Trophoblast cell (in vitro differentiated cells and primary cell): ENCODE data around the gene KRTAP17-1.

ENCODE experiments used
- DNase-seq, 2 donors: peaks; one replicate each; pipeline ENCODE4 v3.0.0-alpha.2; 2016
- H2AFZ ChIP-seq: 2 replicates; pipeline ENCODE4 v1.6.1; 2013; ENCODE audit warnings: low read length, moderate library complexity, mild to moderate bottlenecking; ENCODE audit not compliant: insufficient read depth, poor library complexity
- H2AK5ac ChIP-seq: 2 replicates; pipeline ENCODE4 v1.6.1; 2013; ENCODE audit warnings: mild to moderate bottlenecking, low read length
- H2BK120ac ChIP-seq: 2 replicates; pipeline ENCODE4 v1.6.1; 2013; ENCODE audit warnings: low read length, mild to moderate bottlenecking, moderate library complexity; ENCODE audit not compliant: insufficient read depth, poor library complexity
- H2BK12ac ChIP-seq: 2 replicates; pipeline ENCODE4 v1.6.1; 2013; ENCODE audit warnings: mild to moderate bottlenecking, low read length, moderate library complexity
- H2BK5ac ChIP-seq: 2 replicates; pipeline ENCODE4 v1.6.1; 2013; ENCODE audit warnings: low read length, low read depth, moderate library complexity, mild to moderate bottlenecking; ENCODE audit not compliant: poor library complexity
- H3K14ac ChIP-seq: 2 replicates; pipeline ENCODE4 v1.6.1; 2013; ENCODE audit warnings: mild to moderate bottlenecking, low read length
- H3K18ac ChIP-seq: 2 replicates; pipeline ENCODE4 v1.6.1; 2013; ENCODE audit warnings: mild to moderate bottlenecking, low read length
- H3K23ac ChIP-seq: 2 replicates; pipeline ENCODE4 v1.6.1; 2013; ENCODE audit warnings: low read length
- H3K27ac ChIP-seq: 2 replicates; pipeline ENCODE4 v1.5.1; 2013; ENCODE audit warnings: low read depth, mild to moderate bottlenecking, inconsistent platforms, low read length, moderate library complexity
- H3K27me3 ChIP-seq: 2 replicates; pipeline ENCODE4 v1.6.1; 2013; ENCODE audit warnings: inconsistent platforms, mild to moderate bottlenecking, low read length, moderate library complexity; ENCODE audit not compliant: insufficient read depth
- H3K36me3 ChIP-seq, 2 experiments: 1 replicate in 1 of 2; 2 replicates in 1 of 2; pipeline ENCODE4 v1.6.1; 2013; ENCODE audit warnings: low read length in 2 of 2, mild to moderate bottlenecking in 2 of 2, moderate library complexity in 1 of 2; ENCODE audit not compliant: insufficient read depth in 2 of 2, control insufficient read depth in 1 of 2
- H3K4ac ChIP-seq: 2 replicates; pipeline ENCODE4 v1.6.1; 2013; ENCODE audit warnings: low read depth, mild to moderate bottlenecking, low read length, moderate library complexity
- H3K4me1 ChIP-seq, 2 experiments: 1 replicate in 1 of 2; 2 replicates in 1 of 2; pipeline ENCODE4 v1.6.1; 2013; ENCODE audit warnings: low read length in 2 of 2, mild to moderate bottlenecking in 2 of 2, moderate library complexity in 1 of 2; ENCODE audit not compliant: insufficient read depth in 2 of 2, control insufficient read depth in 1 of 2
- H3K4me2 ChIP-seq: 2 replicates; pipeline ENCODE4 v1.6.1; 2013; ENCODE audit warnings: inconsistent platforms, mild to moderate bottlenecking, low read length, moderate library complexity
- H3K4me3 ChIP-seq: 2 replicates; pipeline ENCODE4 v1.5.1; 2013; ENCODE audit warnings: mild to moderate bottlenecking, low read depth, low read length, inconsistent platforms
- H3K79me1 ChIP-seq: one replicate; pipeline ENCODE4 v1.6.1; 2013; ENCODE audit warnings: low read length
- H3K79me2 ChIP-seq: 2 replicates; pipeline ENCODE4 v1.6.1; 2013; ENCODE audit warnings: low read length, mild to moderate bottlenecking; ENCODE audit not compliant: control insufficient read depth, insufficient read depth, poor library complexity
- H3K9ac ChIP-seq: 2 replicates; pipeline ENCODE4 v1.6.1; 2013; ENCODE audit warnings: mild to moderate bottlenecking, low read length
- H3K9me3 ChIP-seq: 2 replicates; pipeline ENCODE4 v1.6.1; 2013; ENCODE audit warnings: low read depth, mild to moderate bottlenecking, control low read depth, inconsistent platforms, low read length; ENCODE audit not compliant: insufficient read depth
- H4K12ac ChIP-seq: 2 replicates; pipeline ENCODE4 v1.6.1; 2013; ENCODE audit warnings: low read depth, mild to moderate bottlenecking, low read length, moderate library complexity
- H4K8ac ChIP-seq: 2 replicates; pipeline ENCODE4 v1.6.1; 2013; ENCODE audit warnings: low read depth, mild to moderate bottlenecking, low read length, moderate library complexity
- H4K91ac ChIP-seq: one replicate; pipeline ENCODE4 v1.6.1; 2013; ENCODE audit warnings: low read depth, mild to moderate bottlenecking, low read length, moderate library complexity
- WGBS: extraction: QIAGEN DNeasy Blood & Tissue Kit; methylation state at CpG from one replicate; pipeline ENCODE4 v1.1.7; 2013; ENCODE audit warnings: missing lambda C conversion rate; ENCODE audit not compliant: insufficient read length, insufficient coverage; ENCODE audit errors: extremely low coverage; 5-methylcytosine and 5-hydroxymethylcytosine counted together

KRTAP17-1 gene

DNA sequence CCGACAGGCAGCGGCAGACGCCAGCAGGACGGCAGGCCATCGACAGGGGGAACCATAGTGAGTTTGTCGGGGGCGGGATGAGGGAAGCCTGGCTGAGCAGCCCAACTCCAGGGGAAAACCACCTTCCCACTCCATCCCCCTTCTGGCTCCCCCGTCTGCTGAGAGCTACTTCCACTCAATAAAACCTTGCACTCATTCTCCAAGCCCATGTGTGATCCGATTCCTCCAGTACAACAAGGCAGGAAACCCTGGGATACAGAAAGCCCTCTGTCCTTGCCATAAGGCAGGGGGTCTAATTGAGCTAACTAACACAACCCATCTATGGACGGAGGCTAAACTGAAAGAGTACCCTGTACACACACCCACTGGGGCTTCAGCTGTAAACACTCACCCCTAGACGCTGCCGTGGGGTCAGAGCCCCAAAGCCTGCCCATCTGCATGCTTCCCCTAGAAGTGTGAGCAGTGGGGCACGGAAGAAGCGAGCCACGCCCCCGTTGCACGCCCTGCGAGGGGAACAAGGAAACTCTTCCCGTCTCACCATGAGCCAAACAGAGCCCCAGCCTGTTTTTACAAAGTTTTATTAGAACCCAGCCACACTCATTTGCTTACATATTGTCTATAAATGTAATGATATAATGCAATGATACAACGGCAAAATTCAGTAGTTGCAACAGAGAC lies 16.9 kb downstream of the KRTAP17-1 start:
- H3K4me1 ChIP-seq = no peaks in the 10 kb centered on the region
- no peak overlapping the region for H2BK5ac ChIP-seq
- H3K4me2 ChIP-seq = no peak overlapping the region
- no peak overlapping the region for H3K14ac ChIP-seq
- DNase-seq = no peak
- H3K4me3 ChIP-seq = no peak overlapping the region
- H3K27me3 ChIP-seq = no peaks in the 10 kb centered on the region
- H3K18ac ChIP-seq = no peak overlapping the region
- no peak overlapping the region for H3K23ac ChIP-seq
- no CpG with 5 or more reads among the region's 20 CpGs for WGBS
- no peak overlapping the region for H3K4ac ChIP-seq
- H3K9me3 ChIP-seq = peaks cover 8% of the 10 kb centered on the region
- no peaks in the 10 kb centered on the region for H3K36me3 ChIP-seq
- no peak overlapping the region for H2AK5ac ChIP-seq
- H2BK120ac ChIP-seq = no peak overlapping the region
- H3K27ac ChIP-seq = no peak overlapping the region
- H3K9ac ChIP-seq = no peak overlapping the region
- no peak overlapping the region for H2AFZ ChIP-seq
- H4K91ac ChIP-seq = no peak overlapping the region
- no peak overlapping the region for H2BK12ac ChIP-seq
- no peak overlapping the region for H4K12ac ChIP-seq
- H3K79me1 ChIP-seq = no peaks in the 10 kb centered on the region
- no peaks in the 10 kb centered on the region for H3K79me2 ChIP-seq
- H4K8ac ChIP-seq = no peak overlapping the region

DNA sequence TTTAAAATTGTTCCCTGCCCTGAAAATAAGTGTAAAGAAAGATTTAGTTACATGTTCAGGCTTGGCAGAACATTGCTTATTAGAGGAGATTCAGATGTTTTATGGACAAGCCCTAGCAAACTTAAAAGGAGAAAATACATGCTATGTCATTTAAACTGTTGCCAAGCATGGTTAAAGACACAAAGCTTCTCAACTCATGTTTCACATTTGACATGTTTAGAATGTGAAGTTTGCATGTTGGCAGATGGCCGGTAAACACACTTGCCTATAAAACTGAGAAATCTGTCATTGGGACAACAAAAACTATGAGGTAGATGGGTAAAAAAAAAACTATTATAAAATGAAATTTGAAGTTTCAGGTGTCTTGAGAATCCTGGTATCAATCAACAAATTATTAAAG lies 18.7 kb downstream of the KRTAP17-1 start:
- H3K79me2 ChIP-seq = no peaks in the 10 kb centered on the region
- H3K14ac ChIP-seq = no peak overlapping the region

DNA sequence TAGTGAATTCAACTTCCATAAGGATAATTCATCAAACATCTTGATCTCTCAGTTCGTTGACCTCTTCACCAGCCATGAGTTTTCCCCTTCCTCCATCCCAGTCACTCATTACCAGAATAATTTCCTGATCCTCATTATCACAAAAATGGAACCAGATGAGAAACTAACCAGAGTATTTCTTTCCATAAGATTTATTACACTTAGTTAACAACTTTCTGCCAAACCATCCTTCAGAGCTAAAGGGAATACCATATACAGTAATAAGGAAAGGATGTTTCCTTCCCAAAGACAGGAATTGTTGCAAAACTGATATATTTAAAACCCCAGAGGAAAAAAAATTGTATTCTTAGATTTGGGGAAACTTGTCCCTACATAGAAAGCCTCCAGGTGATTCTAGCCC lies 21.5 kb downstream of the KRTAP17-1 start:
- Histone ChIP-seq H3K9me3 (peaks cover 5% of the 10 kb centered on the region), H3K14ac (no peak overlapping the region), H3K4ac (no peak overlapping the region), H3K18ac (no peak overlapping the region), H2AFZ (no peak overlapping the region), H3K27ac (no peak overlapping the region), H3K79me1 (no peaks in the 10 kb centered on the region), H3K4me3 (no peak overlapping the region), H2BK5ac (no peak overlapping the region), H3K4me1 (no peaks in the 10 kb centered on the region), H3K4me2 (no peak overlapping the region), H3K79me2 (no peaks in the 10 kb centered on the region), H4K8ac (no peak overlapping the region), H3K27me3 (no peaks in the 10 kb centered on the region), H3K9ac (no peak overlapping the region), H4K12ac (no peak overlapping the region), H3K36me3 (no peaks in the 10 kb centered on the region), H2AK5ac (no peak overlapping the region), H4K91ac (no peak overlapping the region), H2BK120ac (no peak overlapping the region), H2BK12ac (no peak overlapping the region), H3K23ac (no peak overlapping the region)
- WGBS = no CpG with 5 or more reads among the region's 1 CpG
- DNase-seq = no peak

More for the DNA sequence above, 18.7 kb downstream of the KRTAP17-1 start:
- H3K4me2 ChIP-seq = no peak overlapping the region
- no CpG with 5 or more reads among the region's 1 CpG for WGBS
- peaks cover 5% of the 10 kb centered on the region for H3K9me3 ChIP-seq
- H2AK5ac ChIP-seq = no peak overlapping the region
- H3K4ac ChIP-seq = no peak overlapping the region
- H3K27ac ChIP-seq = no peak overlapping the region
- no peak overlapping the region for H3K4me3 ChIP-seq
- no peak overlapping the region for H4K91ac ChIP-seq
- H2BK5ac ChIP-seq = no peak overlapping the region
- H3K9ac ChIP-seq = no peak overlapping the region
- H3K18ac ChIP-seq = no peak overlapping the region
- no peaks in the 10 kb centered on the region for H3K4me1 ChIP-seq
- no peak overlapping the region for H2BK120ac ChIP-seq
- H3K79me1 ChIP-seq = no peaks in the 10 kb centered on the region
- no peaks in the 10 kb centered on the region for H3K27me3 ChIP-seq
- no peak overlapping the region for H4K8ac ChIP-seq
- no peak overlapping the region for H4K12ac ChIP-seq
- H3K36me3 ChIP-seq = no peaks in the 10 kb centered on the region
- H2AFZ ChIP-seq = no peak overlapping the region
- no peak overlapping the region for H2BK12ac ChIP-seq
- no peak overlapping the region for H3K23ac ChIP-seq
- DNase-seq = no peak

DNA sequence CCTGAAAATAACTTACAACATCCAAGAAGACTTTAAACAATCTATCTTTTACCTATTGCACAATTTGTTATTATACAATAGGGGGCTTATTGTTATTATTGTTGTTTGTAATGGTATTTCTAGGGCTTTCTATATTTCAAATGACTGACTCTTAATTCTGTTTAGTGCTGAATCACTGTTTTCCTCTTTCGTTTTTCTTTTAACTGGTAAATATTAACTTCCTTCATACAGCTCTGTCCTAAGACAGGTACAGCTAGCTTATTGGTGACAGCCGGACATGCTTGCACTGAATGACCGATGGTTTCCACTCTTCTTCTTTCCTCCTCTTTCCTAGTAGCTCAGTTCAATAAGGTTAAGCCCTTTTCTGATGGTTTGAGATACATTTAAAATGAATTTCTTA lies 28.5 kb downstream of the KRTAP17-1 start:
- Histone ChIP-seq H3K79me2 (no peaks in the 10 kb centered on the region), H3K36me3 (no peaks in the 10 kb centered on the region), H3K14ac (no peak overlapping the region), H2AK5ac (no peak overlapping the region), H3K4me2 (no peak overlapping the region), H3K4ac (no peak overlapping the region), H4K8ac (no peak overlapping the region), H3K27me3 (no peaks in the 10 kb centered on the region), H3K27ac (no peak overlapping the region), H4K12ac (no peak overlapping the region), H2BK120ac (no peak overlapping the region), H3K4me1 (peaks cover 3% of the 10 kb centered on the region in 2 experiments), H3K18ac (no peak overlapping the region), H3K23ac (no peak overlapping the region), H3K9ac (no peak overlapping the region), H2BK5ac (no peak overlapping the region), H2BK12ac (no peak overlapping the region), H3K4me3 (no peak overlapping the region), H2AFZ (no peak overlapping the region), H3K79me1 (peaks cover 6% of the 10 kb centered on the region), H4K91ac (no peak overlapping the region), H3K9me3 (no peaks in the 10 kb centered on the region)
- no CpG with 5 or more reads among the region's 3 CpGs for WGBS
- no peak for DNase-seq
